EH (cell line): ENCODE measurements around the gene TRMT1.

Experiments used
- DNase-seq: peaks from one replicate; pipeline ENCODE4 v3.0.0-alpha.2; 2015; ENCODE audit warnings: low read depth

TRMT1 gene

GRCh38 chr19:13122980-13123957 lies 6.7 kb upstream of the TRMT1 start:
- DNase-seq = no peak

DNA sequence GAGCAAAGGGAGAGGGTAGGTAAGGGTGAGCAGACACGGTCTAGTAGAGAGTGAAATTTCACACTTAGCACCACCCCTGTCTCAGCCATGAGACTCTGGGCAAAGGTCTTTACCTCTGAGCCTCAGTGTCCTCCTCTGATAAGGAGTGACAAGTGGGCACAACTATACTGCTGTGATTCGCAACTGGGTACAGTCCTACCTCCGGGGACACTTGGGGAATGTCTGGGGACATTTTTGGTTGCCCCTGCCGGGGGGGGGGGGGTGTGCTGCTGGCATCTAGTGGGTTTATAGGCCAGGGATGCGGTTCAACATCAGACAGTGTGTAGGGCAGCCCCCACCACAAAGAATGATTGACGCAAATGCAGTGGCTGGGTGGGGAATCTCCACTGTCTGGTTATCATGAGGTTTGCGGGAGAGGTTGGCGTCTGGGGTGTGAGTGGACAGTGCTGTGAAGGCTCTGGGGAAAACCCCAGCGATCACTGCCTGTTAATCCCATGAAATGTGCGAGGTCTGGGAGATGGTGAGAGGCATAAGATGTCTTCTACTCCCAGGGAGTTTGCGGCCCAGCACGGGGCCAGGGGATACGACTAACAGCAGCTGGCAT lies 5.8 kb upstream of the TRMT1 start:
- DNase-seq = no peak

DNA sequence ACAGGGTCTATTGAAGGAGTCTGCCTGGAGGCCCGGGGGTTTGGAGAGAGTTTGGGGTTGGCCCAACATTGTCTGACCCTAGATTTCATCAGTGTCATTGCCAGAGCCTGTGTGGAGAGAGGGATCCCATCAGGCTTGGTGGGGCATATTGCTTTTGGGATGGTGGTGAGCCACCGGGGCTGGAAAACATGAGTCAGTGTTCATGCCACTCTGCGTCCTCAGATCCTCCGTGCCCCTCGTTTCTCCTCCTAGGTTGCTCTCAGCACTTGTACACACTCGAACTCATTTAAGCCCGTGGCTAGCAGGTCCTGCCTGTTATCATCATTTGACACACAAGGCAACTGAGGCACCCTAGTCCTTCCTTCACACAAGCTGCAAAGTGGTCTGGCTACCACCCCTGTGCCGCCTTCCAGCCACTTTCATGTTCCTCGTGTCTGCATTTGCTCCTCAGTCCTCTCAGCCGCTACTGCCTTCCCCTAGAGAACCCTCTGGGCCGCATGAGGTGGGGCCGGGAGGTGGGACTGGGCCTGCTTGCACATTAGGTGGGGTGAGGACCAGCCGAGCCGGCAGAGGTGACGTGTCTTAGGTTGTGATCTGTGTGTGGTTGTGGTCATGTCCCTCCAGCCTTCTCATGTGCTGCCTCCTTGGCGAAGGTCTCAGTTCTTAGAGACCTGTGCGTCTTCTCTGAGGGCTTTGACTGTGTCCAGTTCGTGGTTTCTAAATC lies 5.2 kb upstream of the TRMT1 start:
- DNase-seq = no peak

DNA sequence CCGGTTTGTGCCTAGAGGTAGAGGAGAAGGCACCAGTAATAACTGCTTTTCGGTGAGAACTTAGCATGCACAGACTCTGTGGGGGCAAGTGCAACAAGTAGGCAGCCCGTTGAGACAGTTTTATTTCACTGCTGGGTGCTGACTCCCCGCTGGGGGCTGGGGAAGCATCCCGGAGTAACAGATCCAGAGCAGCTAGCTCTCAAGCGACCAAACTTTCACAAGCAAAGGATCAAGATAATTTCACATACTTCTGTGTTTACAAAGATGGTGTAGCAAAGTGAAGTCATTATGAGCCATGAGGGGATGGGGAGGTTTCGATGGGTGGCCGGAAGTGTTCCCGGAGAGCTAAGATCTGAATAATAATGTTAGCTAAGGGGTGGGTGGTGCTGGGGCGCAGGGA lies 4.3 kb upstream of the TRMT1 start:
- peak; percentile 83 for DNase-seq

- no peak for DNase-seq
These were observed 3.5 kb upstream of the TRMT1 start for GRCh38 chr19:13120031-13120430.

- peak; percentile 26 for DNase-seq
These were observed 3.1 kb upstream of the TRMT1 start for GRCh38 chr19:13119627-13120026.

DNA sequence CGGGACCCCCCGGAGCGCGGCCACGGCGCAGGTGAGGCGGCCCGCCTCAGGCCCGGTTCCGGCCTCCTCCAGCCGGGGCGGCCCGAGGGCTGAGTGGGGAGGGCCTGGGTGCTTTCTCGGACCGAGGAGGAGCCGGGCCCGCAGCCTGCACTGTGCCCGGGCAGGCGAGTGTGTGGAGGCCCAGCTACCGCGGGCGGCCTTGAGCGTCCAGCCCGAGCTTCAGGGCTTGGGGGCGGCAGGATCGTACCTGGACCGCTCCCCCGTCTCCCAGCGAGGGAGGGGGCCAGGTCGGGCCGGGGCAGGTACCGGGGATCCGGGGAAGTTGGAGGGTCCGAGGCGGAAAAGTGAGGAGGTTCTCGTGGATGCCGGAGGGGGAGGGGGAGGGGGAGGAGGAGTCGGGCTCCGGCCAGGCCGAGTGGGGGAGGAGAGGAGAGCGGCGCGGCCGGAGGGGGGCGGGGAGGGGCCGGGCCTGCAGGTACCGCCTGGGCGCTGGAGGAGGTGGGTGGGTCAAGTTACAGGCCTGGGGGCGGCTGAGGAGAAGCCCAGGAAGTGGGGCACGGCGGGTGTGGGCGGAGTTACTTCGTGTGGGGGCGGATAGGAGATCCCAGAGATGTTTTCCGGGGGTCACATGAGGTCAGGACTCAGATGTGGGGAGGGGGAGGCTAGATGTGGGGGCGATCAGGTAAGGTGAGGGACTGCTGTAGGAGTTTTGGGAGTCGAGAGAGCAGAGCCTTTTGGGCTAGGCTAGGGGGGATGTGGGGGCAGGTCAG lies 2.1 kb upstream of the TRMT1 start:
- DNase-seq = peak; percentile 71

DNA sequence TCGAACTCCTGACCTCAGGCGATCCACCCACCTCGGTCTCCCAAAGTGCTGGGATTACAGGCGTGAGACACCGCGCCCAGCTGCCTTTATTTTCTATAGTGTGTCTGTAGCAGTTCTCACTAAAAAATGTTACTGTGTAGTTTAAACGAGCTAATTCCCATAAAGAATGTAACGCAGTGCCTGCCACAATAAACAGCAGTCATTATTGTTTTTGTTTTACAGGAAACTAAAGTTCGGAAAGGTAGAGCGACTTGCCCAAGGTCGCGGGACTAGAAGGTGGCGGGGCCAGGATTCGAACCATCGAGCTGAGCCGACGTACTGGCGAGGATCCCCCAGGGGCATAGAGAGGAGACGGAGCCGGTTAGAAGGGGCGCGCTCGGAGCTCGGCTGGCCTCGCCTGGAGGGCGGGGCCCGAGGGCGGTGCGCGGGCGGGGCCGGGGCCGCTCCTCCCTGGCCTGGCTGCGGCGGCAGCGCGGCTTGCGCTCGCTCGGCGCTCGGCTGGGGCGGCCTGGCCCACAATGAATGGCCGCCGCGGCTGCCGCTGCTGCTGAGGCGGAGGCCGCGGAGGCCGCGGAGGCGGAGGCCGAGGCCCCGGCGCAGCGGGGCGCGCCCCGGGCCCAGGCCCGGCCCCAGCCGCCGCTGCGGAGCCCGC lies 1.4 kb upstream of the TRMT1 start, which contains the start of gene NACC1:
TSS of gene NACC1 (plus strand) at position 493 of the 652 bp plus-strand sequence. CDS start 16,944 bp downstream, outside the sequence.
- peak; percentile 90 for DNase-seq

GRCh38 chr19:13117176-13117771 lies 734 bp upstream of the TRMT1 start:
- no peak for DNase-seq

DNA sequence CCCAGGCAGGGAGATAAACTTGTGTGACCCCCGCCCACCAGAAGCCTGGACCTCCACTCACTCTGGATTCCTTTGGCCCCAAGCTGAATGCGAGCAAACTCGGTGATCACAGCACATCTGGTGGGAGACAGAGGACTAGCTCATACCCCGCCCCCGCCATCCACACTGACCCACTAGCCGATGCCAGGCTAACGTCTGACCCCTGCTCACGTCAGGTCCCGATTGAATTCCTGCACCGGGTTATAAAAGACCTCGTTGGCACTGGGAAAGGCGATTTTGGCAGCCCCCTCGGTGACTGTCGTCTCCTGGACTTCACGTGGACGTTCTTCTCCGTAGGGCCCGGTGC lies 631 bp downstream of the TRMT1 start:
- DNase-seq = no peak

DNA sequence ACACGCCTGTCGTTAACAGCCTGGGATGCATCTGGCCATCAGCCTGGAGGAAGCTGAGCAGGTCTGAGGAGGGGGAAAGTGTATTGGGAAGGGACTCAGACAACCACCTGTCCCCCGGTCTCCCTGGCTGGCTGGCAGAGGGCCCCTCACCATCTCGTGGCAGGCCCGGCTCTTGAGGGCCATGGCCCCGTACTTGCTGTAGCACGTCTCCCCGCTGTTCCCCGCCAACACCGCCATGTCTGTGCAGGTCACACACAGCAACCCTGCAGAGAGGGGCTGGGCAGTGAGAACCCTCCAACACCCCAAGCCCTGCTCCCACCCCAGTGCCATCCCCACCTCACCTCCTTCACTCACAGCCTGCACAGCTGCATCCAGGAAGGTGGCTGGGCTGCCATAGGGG lies 4.0 kb downstream of the TRMT1 start:
- DNase-seq = no peak

GRCh38 chr19:13110099-13110610 lies 6.4 kb downstream of the TRMT1 start:
- no peak for DNase-seq

DNA sequence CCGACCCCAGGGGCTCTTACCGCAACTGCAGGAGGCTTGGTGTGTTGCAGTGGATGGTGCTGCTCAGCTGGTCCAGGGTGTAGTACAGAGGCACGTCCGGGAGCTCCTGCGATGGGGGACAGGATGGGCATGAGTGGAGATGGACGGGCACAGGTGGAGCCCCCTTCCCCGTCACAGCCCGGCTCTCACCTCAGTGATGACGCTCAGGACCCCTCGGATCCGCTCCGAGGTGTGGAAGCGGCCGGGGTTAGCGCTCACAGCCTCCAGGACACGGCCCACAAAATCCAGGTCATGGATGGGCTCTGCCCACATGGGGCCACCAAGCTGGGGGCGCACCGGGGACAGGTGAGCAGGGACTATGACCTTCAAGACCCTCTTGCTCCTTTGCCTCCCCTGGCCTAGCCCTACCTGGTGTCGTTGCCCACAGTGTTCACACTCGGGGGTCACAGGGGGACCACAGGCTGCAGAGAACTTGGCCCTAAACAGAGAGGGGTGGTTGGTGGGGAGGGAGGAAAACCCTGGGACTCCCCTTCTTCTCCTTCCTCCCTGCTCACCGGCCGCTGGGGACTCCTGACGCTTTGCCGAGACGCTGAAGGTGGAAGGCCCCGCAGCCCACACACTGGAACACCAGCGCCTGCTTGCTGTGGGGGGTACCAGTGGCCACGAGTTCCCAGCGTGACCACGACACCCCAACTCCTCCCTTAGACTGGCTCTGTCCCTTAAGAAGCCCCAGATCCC lies 7.0 kb downstream of the TRMT1 start:
- no peak for DNase-seq

- no peak for DNase-seq
These were observed 11.5 kb downstream of the TRMT1 start for GRCh38 chr19:13104848-13105711.

DNA sequence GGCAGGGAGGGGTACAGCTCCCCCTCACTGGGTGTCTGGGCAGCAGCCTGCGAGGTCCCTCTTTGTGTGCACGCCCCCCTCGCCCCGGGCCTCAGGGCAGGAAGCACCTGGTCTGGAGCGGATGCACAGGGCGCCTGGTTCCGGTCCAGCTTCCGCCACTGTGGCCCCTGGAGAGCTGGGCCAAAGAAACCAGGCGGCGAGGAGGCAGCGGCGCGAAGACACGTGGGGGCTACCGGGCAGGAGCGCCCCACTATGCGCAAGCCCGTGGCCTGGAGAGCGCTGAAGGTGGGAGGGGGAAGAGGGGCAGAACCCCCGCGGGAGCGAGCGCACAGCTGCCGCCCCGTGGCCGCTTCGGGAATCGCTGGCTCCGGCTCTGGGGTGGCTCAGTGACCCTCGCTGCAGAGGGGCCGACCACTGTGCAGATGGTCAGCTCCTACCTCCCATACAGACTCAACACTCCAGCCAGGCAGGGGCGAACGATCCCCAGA lies 12.1 kb downstream of the TRMT1 start:
- DNase-seq = no peak

- no peak for DNase-seq
These were observed 12.8 kb downstream of the TRMT1 start for GRCh38 chr19:13103581-13104359.

- DNase-seq = peak; percentile 71
These were observed 13.6 kb downstream of the TRMT1 start, which contains the start of gene LYL1 for GRCh38 chr19:13102666-13103580. Gene LYL1, minus strand, starts transcription at chr19:13102858. Its CDS starts 1,687 bp downstream, at chr19:13101171.
